SK-N-SH (cell line): ENCODE measurements around the gene EIF2D. TPM values are rescaled to one million over a fixed set of nuclear protein-coding genes. Genes with fewer than 3 reads are reported as not detected.

Experiments
- CTCF ChIA-PET: fragments of 300-600, 350-600 bp; formaldehyde crosslinking; extraction: SDS; loops from one replicate; lab custom pipeline; 2021; lab: Yijun Ruan, JAX
- POLR2A ChIA-PET: fragments of 350-600 bp; sonication (Branson Sonifier 250); formaldehyde crosslinking; extraction: SDS; loops from one replicate; lab custom pipeline; 2020; ENCODE audit warnings: antibody characterized with exemption, inconsistent platforms; lab: Yijun Ruan, JAX
- DNase-seq: peaks from one replicate; pipeline ENCODE4 v3.0.0; 2012
- H2AFZ ChIP-seq: fragments of 200-600 bp; sonication (generic); 2 replicates; pipeline ENCODE4 v1.8.1; 2016; ENCODE audit warnings: antibody characterized with exemption, mild to moderate bottlenecking, low read depth
- H3F3A ChIP-seq: fragments of 200-600 bp; sonication (generic); replicated peaks from 2 replicates; pipeline ENCODE3; 2016; ENCODE audit warnings: antibody characterized with exemption, mild to moderate bottlenecking; ENCODE audit not compliant: insufficient read depth
- H3K27ac ChIP-seq, 2 experiments: fragments of 200-500 bp in 1 of 2; fragments of 200-600 bp in 1 of 2; sonication (Bioruptor generic) in 1 of 2; sonication (generic), shearing (Covaris generic) in 1 of 2; 2 replicates each; pipeline versions ENCODE4 v1.5.1 to v1.6.1; 2014 to 2016; ENCODE audit warnings: low read depth in 2 of 2, inconsistent platforms in 1 of 2, low read length in 1 of 2, mild to moderate bottlenecking in 1 of 2, mixed read lengths in 1 of 2
- H3K27me3 ChIP-seq: fragments of 200-600 bp; sonication (generic), shearing (Covaris generic); 2 replicates; pipeline ENCODE4 v1.6.1; 2016; ENCODE audit warnings: mixed run types; ENCODE audit not compliant: insufficient read depth
- H3K36me3 ChIP-seq, 2 experiments: fragments of 200-500 bp in 1 of 2; fragments of 200-600 bp in 1 of 2; sonication (Bioruptor generic) in 1 of 2; sonication (generic) in 1 of 2; replicated peaks in 1 of 2; 2 replicates each; pipeline versions ENCODE3 to v1.5.1; 2014 to 2016; ENCODE audit warnings: low read length in 1 of 2, mild to moderate bottlenecking in 1 of 2; ENCODE audit not compliant: insufficient read depth in 2 of 2, control insufficient read depth in 1 of 2
- H3K4me1 ChIP-seq, 2 experiments: fragments of 200-500 bp in 1 of 2; fragments of 200-600 bp in 1 of 2; sonication (Bioruptor generic) in 1 of 2; sonication (generic), shearing (Covaris generic) in 1 of 2; 2 replicates each; pipeline versions ENCODE4 v1.5.1 to v1.6.1; 2014 to 2016; ENCODE audit warnings: low read depth in 1 of 2, low read length in 1 of 2, mixed run types in 1 of 2; ENCODE audit not compliant: insufficient read depth in 2 of 2, control insufficient read depth in 1 of 2
- H3K4me2 ChIP-seq: fragments of 200-600 bp; sonication (generic), shearing (Covaris generic); 2 replicates; pipeline ENCODE4 v1.6.1; 2017; ENCODE audit warnings: mixed run types
- H3K4me3 ChIP-seq, 2 experiments: fragments of 200-500 bp in 1 of 2; fragments of 200-600 bp in 1 of 2; sonication (Bioruptor generic) in 1 of 2; sonication (generic), shearing (Covaris generic) in 1 of 2; 2 replicates each; pipeline versions ENCODE4 v1.5.1 to v1.8.1; 2014 to 2016; ENCODE audit warnings: low read depth in 2 of 2, inconsistent platforms in 1 of 2, low read length in 1 of 2, mild to moderate bottlenecking in 1 of 2, mixed read lengths in 1 of 2, moderate library complexity in 1 of 2
- H3K79me2 ChIP-seq: fragments of 200-600 bp; sonication (generic); 2 replicates; pipeline ENCODE4 v1.8.1; 2017; ENCODE audit warnings: mild to moderate bottlenecking; ENCODE audit not compliant: insufficient read depth
- H3K9ac ChIP-seq: fragments of 200-600 bp; sonication (generic); 2 replicates; pipeline ENCODE4 v1.6.1; 2017; ENCODE audit warnings: mixed run types
- H3K9me2 ChIP-seq: fragments of 200-600 bp; sonication (generic); 2 replicates; pipeline ENCODE4 v1.6.1; 2017; ENCODE audit warnings: mixed run types
- H3K9me3 ChIP-seq: fragments of 200-600 bp; sonication (generic); 2 replicates; pipeline ENCODE4 v1.6.1; 2017; ENCODE audit warnings: mixed run types, mild to moderate bottlenecking, moderate library complexity
- H4K20me1 ChIP-seq: fragments of 200-600 bp; sonication (generic); 2 replicates; pipeline ENCODE4 v1.6.1; 2017; ENCODE audit warnings: mild to moderate bottlenecking, mixed run types; ENCODE audit not compliant: insufficient read depth
- CTCF ChIP-seq: fragments of 200-600 bp; sonication (generic); IDR thresholded peaks from 2 replicates; pipeline ENCODE4 v1.6.1; 2017; ENCODE audit warnings: antibody characterized with exemption, mild to moderate bottlenecking, moderate library complexity
- EP300 ChIP-seq, 2 experiments: IDR thresholded peaks; 2 replicates each; pipeline versions ENCODE4 v1.4.0 to v1.6.1; 2012; ENCODE audit warnings: borderline replicate concordance in 1 of 2, low read depth in 1 of 2, low read length in 1 of 2
- FOSL2 ChIP-seq: IDR thresholded peaks from 2 replicates; pipeline ENCODE4 v1.4.0; 2012; ENCODE audit warnings: low read depth, mild to moderate bottlenecking, moderate library complexity, borderline replicate concordance
- RXRA ChIP-seq: IDR thresholded peaks from 2 replicates; pipeline ENCODE4 v1.4.0; 2012; ENCODE audit warnings: low read depth, mild to moderate bottlenecking, borderline replicate concordance
- WGBS: methylation state at CpG from one replicate; pipeline ENCODE4 v1.1.6; 2017; ENCODE audit warnings: low lambda C conversion rate; 5-methylcytosine and 5-hydroxymethylcytosine counted together
- polyA plus RNA-seq, 3 experiments: library from polyadenylated mRNA; depleted of rRNA; stranded (reverse); fragments of >200 nt; gene quantifications; 2 replicates each; pipeline ENCODE4 v1.2.3, GENCODE V29; 2012

The EIF2D gene
- polyA plus RNA-seq, 1 of the 3 experiments (the other 2 are of a cell fraction): 59.5 TPM

GRCh38 chr1:206579747-206580437 is 32.4 kb downstream of the EIF2D start:
- DNase-seq: no peak
- peaks cover 0 to 14% of the 10 kb centered on the region in 2 experiments; a peak in 3 of 4 replicates for H3K4me1 ChIP-seq
- H3K27ac ChIP-seq: 0 out of 4 replicates have a peak overlapping the region, but pooled peaks of 1 of the 2 experiments have one; percentile 20
- TF ChIP-seq FOSL2: peak; percentile 25; the same call in 1 of the 2 replicates
- TF ChIP-seq RXRA: no peak
- no peak overlapping the region for H3K9ac ChIP-seq
- no peaks in the 10 kb centered on the region for H3K9me2 ChIP-seq
- H3F3A ChIP-seq: no peaks in the 10 kb centered on the region
- no peaks in the 10 kb centered on the region for H4K20me1 ChIP-seq
- 77% methylated on average over 11 of the region's 11 CpGs for WGBS
- no peaks in the 10 kb centered on the region for H3K27me3 ChIP-seq
- no peak overlapping the region for H3K4me2 ChIP-seq
- peaks cover 0 to 3% of the 10 kb centered on the region in 2 experiments for H3K36me3 ChIP-seq
- H2AFZ ChIP-seq: no peak overlapping the region
- ChIA-PET CTCF (interaction anchor here (0.9 to 12.7 kb wide), 13 partner anchors 11 to 118 kb away, joined by 3 to 241 read pairs (median 4); partner anchors contain the start of gene EIF2D), POLR2A (no interaction called here)
- H3K79me2 ChIP-seq: no peaks in the 10 kb centered on the region
- H3K4me3 ChIP-seq: no peak overlapping the region
- H3K9me3 ChIP-seq: no peaks in the 10 kb centered on the region

DNA sequence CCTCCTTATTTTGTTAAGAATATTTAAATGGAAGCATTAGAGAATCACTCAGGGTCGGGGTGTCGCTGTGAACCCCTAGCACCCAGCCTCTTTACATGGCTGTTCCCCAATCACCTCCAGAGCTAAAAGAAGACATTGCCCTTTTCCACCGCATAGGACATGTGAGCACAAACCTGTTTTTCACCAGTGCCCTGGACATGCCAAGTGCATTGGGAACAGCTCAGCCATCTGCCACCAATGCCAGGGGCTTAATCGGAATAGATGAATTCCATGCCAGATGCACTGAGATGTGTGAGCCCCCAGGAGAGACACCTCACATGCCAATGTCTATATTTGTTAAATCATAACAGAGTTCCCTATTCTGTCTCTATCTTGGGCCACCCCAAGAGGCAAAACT is 33.3 kb downstream of the EIF2D start:
- POLR2A ChIA-PET: no interaction called here

More for the DNA sequence above, 33.3 kb downstream of the EIF2D start:
- CTCF ChIA-PET: interaction anchor here (0.7 to 12.7 kb wide), 10 partner anchors 10 to 101 kb away, joined by 3 to 241 read pairs (median 4); partner anchors contain the start of gene EIF2D
- no peaks in the 10 kb centered on the region for H3K36me3 ChIP-seq
- H3K4me2 ChIP-seq: no peak overlapping the region
- H3K9ac ChIP-seq: no peak overlapping the region
- no peak overlapping the region for H3K27ac ChIP-seq
- no peaks in the 10 kb centered on the region for H3K79me2 ChIP-seq
- no peaks in the 10 kb centered on the region for H3F3A ChIP-seq
- 0 out of 4 replicates have a peak, but pooled peaks of 1 of the 2 experiments have one; percentile 18 for TF ChIP-seq EP300 (IDR thresholded peaks at IDR 0.05; ENCODE audit: borderline replicate concordance in 1 of 2, low read depth in 1 of 2, low read length in 1 of 2)
- TF ChIP-seq CTCF: no peak
- H4K20me1 ChIP-seq: no peaks in the 10 kb centered on the region
- H3K4me3 ChIP-seq: no peak overlapping the region
- H3K27me3 ChIP-seq: no peaks in the 10 kb centered on the region
- no peaks in the 10 kb centered on the region for H3K9me3 ChIP-seq
- WGBS: 33% methylated on average over 4 of the region's 4 CpGs
- H2AFZ ChIP-seq: no peak overlapping the region
- peaks cover 0 to 14% of the 10 kb centered on the region in 2 experiments; a peak in 3 of 4 replicates for H3K4me1 ChIP-seq
- no peaks in the 10 kb centered on the region for H3K9me2 ChIP-seq
- peak; percentile 53 for DNase-seq
